Measurements from ENCODE around the gene PLK5. TPM values are rescaled to one million over a fixed set of nuclear protein-coding genes. Genes with fewer than 3 reads are reported as not detected.

The PLK5 gene
- total RNA-seq, 1 donor from 2014 or later: not detected

DNA sequence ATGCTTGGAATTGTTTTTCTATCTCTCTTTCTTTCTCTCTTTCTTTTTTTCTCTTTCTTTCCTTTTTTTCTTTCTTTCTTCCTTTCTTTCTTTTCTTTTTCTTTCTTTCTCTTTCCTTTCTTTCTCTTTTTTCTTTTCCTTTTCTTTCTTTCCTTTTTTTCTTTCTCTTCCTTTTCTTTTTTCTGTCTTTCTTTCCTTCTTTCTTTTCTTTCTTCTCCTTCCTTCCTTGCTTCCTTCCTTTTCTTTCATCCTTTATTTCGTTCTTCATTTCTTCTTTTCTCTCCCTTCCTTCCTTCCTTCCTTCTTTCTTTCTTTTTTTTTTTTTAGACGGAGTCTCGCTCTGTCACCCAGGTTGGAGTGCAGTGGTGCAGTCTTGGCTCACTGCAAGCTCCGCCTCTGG lies 46.1 kb downstream of the PLK5 start:
- FAIRE-seq: no peak
- DNase-seq (ENCODE audit: low read depth): no peak
- Histone ChIP-seq H3K4me3 (ENCODE audit: low read depth, low read length) (no peak overlapping the region), H3K27me3 (ENCODE audit: control insufficient read depth, insufficient read depth, low read length) (no peaks in the 10 kb centered on the region), H3K36me3 (ENCODE audit: control insufficient read depth, insufficient read depth, low read length) (peaks cover 4% of the 10 kb centered on the region)
- TF ChIP-seq, protein P1, sequence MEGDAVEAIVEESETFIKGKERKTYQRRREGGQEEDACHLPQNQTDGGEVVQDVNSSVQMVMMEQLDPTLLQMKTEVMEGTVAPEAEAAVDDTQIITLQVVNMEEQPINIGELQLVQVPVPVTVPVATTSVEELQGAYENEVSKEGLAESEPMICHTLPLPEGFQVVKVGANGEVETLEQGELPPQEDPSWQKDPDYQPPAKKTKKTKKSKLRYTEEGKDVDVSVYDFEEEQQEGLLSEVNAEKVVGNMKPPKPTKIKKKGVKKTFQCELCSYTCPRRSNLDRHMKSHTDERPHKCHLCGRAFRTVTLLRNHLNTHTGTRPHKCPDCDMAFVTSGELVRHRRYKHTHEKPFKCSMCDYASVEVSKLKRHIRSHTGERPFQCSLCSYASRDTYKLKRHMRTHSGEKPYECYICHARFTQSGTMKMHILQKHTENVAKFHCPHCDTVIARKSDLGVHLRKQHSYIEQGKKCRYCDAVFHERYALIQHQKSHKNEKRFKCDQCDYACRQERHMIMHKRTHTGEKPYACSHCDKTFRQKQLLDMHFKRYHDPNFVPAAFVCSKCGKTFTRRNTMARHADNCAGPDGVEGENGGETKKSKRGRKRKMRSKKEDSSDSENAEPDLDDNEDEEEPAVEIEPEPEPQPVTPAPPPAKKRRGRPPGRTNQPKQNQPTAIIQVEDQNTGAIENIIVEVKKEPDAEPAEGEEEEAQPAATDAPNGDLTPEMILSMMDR (IDR thresholded peaks at IDR 0.05; ENCODE audit: insufficient read depth, low read length, severe bottlenecking): no peak

DNA sequence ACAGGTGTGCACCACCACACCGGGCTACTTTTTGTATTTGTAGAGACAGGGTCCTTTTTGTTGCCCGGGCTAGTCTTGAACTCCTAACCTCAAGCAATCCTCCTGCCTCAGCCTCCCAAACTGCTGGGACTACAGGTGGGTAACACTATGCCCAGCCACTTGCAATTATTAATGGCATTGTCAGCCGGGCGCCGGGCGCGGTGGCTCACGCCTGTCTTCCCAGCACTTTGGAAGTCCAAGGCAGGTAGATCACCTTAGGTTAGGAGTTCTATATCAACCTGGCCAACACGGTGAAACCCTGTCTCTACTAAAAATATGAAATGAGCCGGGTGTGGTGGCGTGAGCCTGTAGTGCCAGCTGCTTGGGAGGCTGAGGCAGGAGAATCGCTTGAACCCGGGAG lies 47.0 kb downstream of the PLK5 start:
- FAIRE-seq: no peak
- no peak overlapping the region for H3K4me3 ChIP-seq (ENCODE audit: low read depth, low read length)
- TF ChIP-seq, protein P1 (IDR thresholded peaks at IDR 0.05; ENCODE audit: insufficient read depth, low read length, severe bottlenecking): no peak
- H3K27me3 ChIP-seq (ENCODE audit: control insufficient read depth, insufficient read depth, low read length): no peaks in the 10 kb centered on the region
- no peaks in the 10 kb centered on the region for H3K36me3 ChIP-seq (ENCODE audit: control insufficient read depth, insufficient read depth, low read length)
- no peak for DNase-seq (ENCODE audit: low read depth)

DNA sequence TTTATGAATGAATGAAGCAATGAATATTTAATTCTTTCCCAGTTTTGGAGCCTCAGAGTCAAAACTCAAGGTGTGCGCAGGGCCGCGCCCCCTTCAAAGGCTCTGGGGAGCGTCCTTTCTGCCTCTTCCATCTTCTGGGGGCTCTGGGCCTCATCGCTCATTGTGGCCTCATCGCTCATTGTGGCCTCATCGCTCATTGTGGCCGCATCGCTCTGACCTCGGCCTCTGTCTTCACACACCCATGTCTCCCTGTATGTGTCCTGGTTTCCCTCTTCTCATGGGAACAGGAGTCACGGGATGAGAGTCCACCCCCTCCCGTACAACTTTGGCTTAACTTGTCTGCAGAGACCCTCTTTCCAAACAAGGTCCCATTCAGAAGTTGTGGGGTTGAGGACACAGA lies 47.5 kb downstream of the PLK5 start:
- Histone ChIP-seq H3K36me3 (ENCODE audit: control insufficient read depth, insufficient read depth, low read length) (no peaks in the 10 kb centered on the region), H3K4me3 (ENCODE audit: low read depth, low read length) (no peak overlapping the region), H3K27me3 (ENCODE audit: control insufficient read depth, insufficient read depth, low read length) (no peaks in the 10 kb centered on the region)
- DNase-seq (ENCODE audit: low read depth): no peak
- TF ChIP-seq, protein P1 (IDR thresholded peaks at IDR 0.05; ENCODE audit: insufficient read depth, low read length, severe bottlenecking): no peak
- FAIRE-seq: no peak

DNA sequence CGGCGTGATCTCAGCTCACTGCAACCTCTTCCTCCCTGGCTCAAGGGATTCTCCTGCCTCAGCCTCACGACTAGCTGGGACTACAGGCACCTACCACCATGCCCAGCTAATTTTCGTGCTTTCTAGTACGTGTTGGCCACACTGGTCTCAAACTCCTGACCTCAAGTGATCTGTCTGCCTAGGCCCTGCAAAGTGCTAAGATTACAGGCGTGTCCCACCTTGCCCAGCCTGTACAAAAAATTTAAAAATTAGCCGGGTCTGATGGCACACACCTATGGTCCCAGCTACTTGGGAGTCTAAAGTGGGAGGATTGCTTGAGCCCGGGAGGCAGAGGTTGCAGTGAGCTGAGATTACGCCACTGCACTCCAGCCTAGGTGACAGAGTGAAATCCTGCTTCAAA lies 48.9 kb downstream of the PLK5 start:
- H3K36me3 ChIP-seq (ENCODE audit: control insufficient read depth, insufficient read depth, low read length): peaks cover 3% of the 10 kb centered on the region
- FAIRE-seq (no peak), DNase-seq (ENCODE audit: low read depth) (no peak)
- TF ChIP-seq, protein P1 (IDR thresholded peaks at IDR 0.05; ENCODE audit: insufficient read depth, low read length, severe bottlenecking): no peak
- H3K4me3 ChIP-seq (ENCODE audit: low read depth, low read length): no peak overlapping the region
- H3K27me3 ChIP-seq (ENCODE audit: control insufficient read depth, insufficient read depth, low read length): no peaks in the 10 kb centered on the region

DNA sequence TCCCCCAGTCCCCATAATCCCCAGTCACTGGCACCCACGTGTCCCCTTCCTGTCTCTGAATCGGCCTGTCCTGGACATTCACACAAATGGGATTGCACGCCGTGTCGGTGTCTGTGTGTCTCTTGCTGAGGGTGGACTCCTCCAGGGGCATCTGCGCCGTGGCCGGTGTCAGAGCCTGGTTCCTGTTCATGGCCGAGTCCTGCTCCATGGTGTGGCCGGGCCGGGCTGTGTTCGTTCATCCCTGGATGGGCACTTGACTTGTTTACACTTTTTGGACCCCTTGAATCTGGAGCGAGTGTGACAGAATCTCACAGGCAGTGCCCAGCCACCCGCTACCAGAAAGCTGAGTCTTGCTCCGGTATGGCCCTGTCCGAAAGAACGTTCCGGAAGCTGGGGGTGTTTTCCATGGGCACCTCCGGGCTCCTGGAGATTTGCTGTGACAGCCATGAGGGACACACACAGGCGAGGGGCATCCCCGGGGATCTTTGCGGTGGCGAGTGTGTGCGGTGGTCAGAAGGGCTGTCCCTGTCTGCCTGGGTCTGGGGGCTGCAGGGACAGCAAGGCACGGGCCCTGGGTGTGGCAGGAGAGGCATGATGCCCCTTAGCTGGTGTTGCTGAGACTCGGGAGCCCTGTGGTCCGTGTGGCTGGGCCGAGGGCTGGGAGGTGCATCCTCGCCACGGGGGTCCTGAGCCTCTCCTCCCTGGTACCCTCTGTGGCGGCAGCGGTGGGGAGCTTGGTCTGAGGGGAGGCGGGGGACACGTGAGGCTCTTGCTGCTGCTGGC lies 50.7 kb downstream of the PLK5 start:
- H3K4me3 ChIP-seq (ENCODE audit: low read depth, low read length): no peak overlapping the region
- no peak for FAIRE-seq
- DNase-seq (ENCODE audit: low read depth): no peak
- H3K27me3 ChIP-seq (ENCODE audit: control insufficient read depth, insufficient read depth, low read length): no peaks in the 10 kb centered on the region
- TF ChIP-seq, protein P1 (IDR thresholded peaks at IDR 0.05; ENCODE audit: insufficient read depth, low read length, severe bottlenecking): no peak
- H3K36me3 ChIP-seq (ENCODE audit: control insufficient read depth, insufficient read depth, low read length): peaks cover 8% of the 10 kb centered on the region
